ENCODE results near the gene SNCB. TPM values are rescaled to one million over a fixed set of nuclear protein-coding genes. Genes with fewer than 3 reads are reported as not detected.

The SNCB gene
- total and polyA plus RNA-seq, 2 of the 8 experiments (the other 6 are each of a cell fraction or from before 2014, with no cell fraction given), result 4.2 to 5.9 TPM

GRCh38 chr5:176619569-176620332 is 10.6 kb downstream of the SNCB start (continued):
- TF ChIP-seq SP2 (IDR thresholded peaks at IDR 0.05; ENCODE audit: low read length), result no peak
- peak; percentile 73; the same call in 1 of the 2 replicates for TF ChIP-seq SUZ12 (IDR thresholded peaks at IDR 0.05; ENCODE audit: low read length)
- no peak for TF ChIP-seq SRF (IDR thresholded peaks at IDR 0.05; ENCODE audit: low read depth, low read length)
- TF ChIP-seq EZH2 (IDR thresholded peaks at IDR 0.05; ENCODE audit: low read depth, low read length, severe bottlenecking), result peak; percentile 48
